Stomach (tissue), 4 donors: ENCODE results near the gene RFTN1.

Experiments
- EP300 ChIP-seq: sonication (generic); formaldehyde crosslinking; IDR thresholded peaks from one replicate; pipeline ENCODE4 v1.6.1; 2017; ENCODE audit warnings: antibody characterized with exemption
- POLR2A ChIP-seq, 4 donors: fragments of 450-650 bp; IDR thresholded peaks; one replicate each; pipeline ENCODE4 v1.6.1; 2016; ENCODE audit warnings: antibody characterized with exemption in 4 of 4, control low read depth in 2 of 4, mild to moderate bottlenecking in 1 of 4, moderate library complexity in 1 of 4
- POLR2AphosphoS5 ChIP-seq, 3 donors: sonication (generic); formaldehyde crosslinking; IDR thresholded peaks; one replicate each; pipeline ENCODE4 v1.6.1; 2016; ENCODE audit warnings: antibody characterized with exemption in 3 of 3
- TF ChIP-seq, protein P1 (sequence below), 7 experiments: fragments of 450-650 bp in 4 of 7; fragments of 200-600 bp in 3 of 7; sonication (generic) in 3 of 7; IDR thresholded peaks; one replicate each; pipeline ENCODE4 v1.5.1; 2016 to 2019; ENCODE audit warnings: antibody characterized with exemption in 7 of 7, control low read depth in 2 of 7, mild to moderate bottlenecking in 1 of 7

- TF ChIP-seq, protein P1, sequence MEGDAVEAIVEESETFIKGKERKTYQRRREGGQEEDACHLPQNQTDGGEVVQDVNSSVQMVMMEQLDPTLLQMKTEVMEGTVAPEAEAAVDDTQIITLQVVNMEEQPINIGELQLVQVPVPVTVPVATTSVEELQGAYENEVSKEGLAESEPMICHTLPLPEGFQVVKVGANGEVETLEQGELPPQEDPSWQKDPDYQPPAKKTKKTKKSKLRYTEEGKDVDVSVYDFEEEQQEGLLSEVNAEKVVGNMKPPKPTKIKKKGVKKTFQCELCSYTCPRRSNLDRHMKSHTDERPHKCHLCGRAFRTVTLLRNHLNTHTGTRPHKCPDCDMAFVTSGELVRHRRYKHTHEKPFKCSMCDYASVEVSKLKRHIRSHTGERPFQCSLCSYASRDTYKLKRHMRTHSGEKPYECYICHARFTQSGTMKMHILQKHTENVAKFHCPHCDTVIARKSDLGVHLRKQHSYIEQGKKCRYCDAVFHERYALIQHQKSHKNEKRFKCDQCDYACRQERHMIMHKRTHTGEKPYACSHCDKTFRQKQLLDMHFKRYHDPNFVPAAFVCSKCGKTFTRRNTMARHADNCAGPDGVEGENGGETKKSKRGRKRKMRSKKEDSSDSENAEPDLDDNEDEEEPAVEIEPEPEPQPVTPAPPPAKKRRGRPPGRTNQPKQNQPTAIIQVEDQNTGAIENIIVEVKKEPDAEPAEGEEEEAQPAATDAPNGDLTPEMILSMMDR (IDR thresholded peaks at IDR 0.05), result no peak
- TF ChIP-seq POLR2AphosphoS5 (IDR thresholded peaks at IDR 0.05) (no peak), POLR2A (IDR thresholded peaks at IDR 0.05) (no peak), EP300 (no peak)
Observed at GRCh38 chr3:16346413-16347081, 167.0 kb downstream of the RFTN1 start.
